CD4-positive, alpha-beta T cell treated with Interleukin-2 at 100 ng/mL for 4 hours (primary cell): ENCODE measurements around the gene QRICH1.
"Not testable (repeated sequence)": the region's sequence is repeated elsewhere in the genome, so short reads cannot be mapped to it uniquely, and the experiment has no call there.

Experiments
- DNase-seq: peaks from one replicate; pipeline ENCODE4 v3.0.0-alpha.2; 2020; ENCODE audit warnings: low spot score

Gene QRICH1

GRCh38 chr3:49017229-49017970 is 76.5 kb downstream of the QRICH1 start:
- no peak for DNase-seq

DNA sequence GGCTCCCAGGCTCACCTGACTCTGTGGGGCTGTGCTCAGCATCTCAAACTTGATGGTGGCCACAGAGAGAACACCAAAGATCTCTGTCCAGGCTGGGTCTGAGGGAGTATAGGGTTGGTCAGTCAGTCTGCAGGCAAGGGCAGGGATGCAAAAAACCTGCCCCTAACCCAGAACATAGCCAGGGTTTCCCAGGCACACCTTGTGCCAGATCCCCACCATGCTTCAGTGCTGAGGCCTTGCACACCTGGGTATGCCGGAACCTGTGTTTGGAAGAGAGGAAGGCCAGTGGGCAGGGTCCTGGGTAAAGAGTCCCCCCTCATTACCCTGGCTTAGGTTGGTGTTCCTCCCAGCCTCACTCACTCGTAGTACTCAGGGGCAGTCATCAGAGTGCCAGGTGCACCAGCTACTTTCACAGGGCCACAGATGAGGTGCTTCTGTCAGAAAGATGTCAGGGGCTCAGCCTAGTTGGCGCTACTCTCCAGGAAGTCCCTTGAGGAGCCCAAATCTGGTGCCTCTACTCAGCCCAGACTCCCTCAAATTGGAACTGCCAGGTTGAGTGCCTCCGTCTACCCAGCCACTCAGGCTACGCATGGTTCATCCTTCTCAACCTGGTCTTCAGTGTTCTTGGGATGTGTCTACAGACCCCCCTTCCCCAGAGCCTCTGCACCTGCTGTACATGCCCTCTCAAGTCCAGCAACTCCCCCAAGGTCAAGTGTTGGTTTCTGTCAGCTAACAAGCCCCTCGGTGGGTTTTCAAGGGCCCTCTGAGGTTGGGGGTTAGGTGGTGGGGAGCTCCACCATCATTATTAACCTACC is 77.2 kb downstream of the QRICH1 start:
- DNase-seq: no peak

DNA sequence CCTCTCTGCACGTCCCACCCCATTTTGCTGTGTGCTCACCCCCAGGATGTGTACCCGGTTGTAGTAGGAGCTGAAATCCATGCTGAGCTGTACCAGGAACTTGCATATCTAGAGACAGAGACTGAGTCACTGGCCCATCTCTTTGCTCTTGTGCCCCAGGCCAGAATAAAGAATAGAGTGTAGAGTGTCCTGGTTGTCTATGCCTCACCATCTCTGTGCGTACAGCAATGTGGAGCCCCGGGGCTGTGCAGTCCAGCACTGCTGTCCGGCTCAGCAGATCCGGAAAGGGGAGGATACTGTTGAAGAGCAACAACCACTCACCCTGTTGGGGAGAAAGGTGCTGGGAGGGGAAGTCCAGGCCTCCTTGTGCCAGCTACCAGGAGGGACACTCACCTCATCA is 78.1 kb downstream of the QRICH1 start:
- no peak for DNase-seq

GRCh38 chr3:49015072-49015471 is 78.8 kb downstream of the QRICH1 start:
- DNase-seq: no peak

GRCh38 chr3:49013738-49014660 is 79.9 kb downstream of the QRICH1 start:
- DNase-seq: peak; percentile 58

DNA sequence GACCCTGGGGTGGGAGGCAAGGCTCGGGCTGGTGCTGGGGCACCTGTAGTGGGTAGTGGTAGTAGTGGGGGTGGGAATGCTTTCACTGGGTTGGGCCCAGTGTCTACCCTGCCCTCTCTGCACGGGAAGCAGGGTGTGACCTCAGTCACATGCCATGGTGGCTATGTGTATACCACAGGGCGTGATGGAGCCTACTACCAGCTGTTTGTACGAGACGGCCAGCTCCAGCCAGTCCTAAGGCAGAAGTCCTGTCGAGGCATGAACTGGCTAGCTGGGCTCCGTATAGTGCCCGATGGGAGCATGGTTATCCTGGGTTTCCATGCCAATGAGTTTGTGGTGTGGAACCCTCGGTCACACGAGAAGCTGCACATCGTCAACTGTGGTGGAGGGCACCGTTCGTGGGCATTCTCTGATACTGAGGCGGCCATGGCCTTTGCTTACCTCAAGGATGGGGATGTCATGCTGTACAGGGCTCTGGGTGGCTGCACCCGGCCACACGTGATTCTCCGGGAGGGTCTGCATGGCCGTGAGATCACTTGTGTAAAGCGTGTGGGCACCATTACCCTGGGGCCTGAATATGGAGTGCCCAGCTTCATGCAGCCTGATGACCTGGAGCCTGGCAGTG is 80.6 kb downstream of the QRICH1 start:
- DNase-seq: no peak

DNA sequence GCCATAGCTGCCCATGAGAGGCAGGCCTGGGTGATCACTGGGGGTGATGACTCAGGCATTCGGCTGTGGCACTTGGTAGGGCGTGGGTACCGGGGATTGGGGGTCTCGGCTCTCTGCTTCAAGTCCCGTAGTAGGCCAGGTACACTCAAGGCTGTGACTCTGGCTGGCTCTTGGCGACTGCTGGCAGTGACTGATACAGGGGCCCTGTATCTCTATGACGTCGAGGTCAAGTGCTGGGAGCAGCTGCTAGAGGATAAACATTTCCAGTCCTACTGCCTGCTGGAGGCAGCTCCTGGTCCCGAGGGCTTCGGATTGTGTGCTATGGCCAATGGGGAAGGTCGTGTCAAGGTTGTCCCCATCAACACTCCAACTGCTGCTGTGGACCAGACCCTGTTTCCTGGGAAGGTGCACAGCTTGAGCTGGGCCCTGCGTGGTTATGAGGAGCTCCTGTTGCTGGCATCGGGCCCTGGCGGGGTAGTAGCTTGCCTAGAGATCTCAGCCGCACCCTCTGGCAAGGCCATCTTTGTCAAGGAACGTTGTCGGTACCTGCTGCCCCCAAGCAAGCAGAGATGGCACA is 81.3 kb downstream of the QRICH1 start:
- DNase-seq: no peak

- no peak for DNase-seq
Observed at GRCh38 chr3:49009396-49009795, 84.5 kb downstream of the QRICH1 start.

- not testable (repeated sequence) for DNase-seq
Observed at GRCh38 chr3:49008627-49009026, 85.2 kb downstream of the QRICH1 start.

GRCh38 chr3:49007771-49008528 is 85.9 kb downstream of the QRICH1 start:
- peak; percentile 92 for DNase-seq

GRCh38 chr3:49007068-49007770 is 86.7 kb downstream of the QRICH1 start, which contains the start of gene WDR6:
Gene WDR6 (plus strand): TSS chr3:49007391. CDS start chr3:49007432, 41 bp downstream.
- peak; percentile 98 for DNase-seq

DNA sequence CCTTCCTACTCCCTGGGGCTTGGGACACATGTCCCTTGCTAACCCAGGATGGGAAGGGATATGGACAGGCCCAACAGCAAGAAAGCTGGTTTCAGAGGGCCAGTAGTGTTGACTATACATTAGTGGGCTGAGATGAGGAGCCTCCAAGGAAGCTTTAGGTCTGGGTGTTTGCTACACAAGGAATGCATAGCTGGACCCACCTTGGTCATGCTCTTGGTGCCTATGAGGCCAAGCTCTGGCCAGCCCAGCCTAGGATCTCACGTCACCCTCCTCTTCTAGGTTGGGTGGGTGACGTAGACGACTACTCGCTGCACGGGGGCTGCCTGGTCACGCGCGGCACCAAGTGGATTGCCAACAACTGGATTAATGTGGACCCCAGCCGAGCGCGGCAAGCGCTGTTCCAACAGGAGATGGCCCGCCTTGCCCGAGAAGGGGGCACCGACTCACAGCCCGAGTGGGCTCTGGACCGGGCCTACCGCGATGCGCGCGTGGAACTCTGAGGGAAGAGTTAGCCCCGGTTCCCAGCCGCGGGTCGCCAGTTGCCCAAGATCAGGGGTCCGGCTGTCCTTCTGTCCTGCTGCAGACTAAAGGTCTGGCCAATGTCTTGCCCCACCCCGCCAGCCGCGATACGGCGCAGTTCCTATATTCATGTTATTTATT is 87.3 kb downstream of the QRICH1 start:
- DNase-seq: no peak

DNA sequence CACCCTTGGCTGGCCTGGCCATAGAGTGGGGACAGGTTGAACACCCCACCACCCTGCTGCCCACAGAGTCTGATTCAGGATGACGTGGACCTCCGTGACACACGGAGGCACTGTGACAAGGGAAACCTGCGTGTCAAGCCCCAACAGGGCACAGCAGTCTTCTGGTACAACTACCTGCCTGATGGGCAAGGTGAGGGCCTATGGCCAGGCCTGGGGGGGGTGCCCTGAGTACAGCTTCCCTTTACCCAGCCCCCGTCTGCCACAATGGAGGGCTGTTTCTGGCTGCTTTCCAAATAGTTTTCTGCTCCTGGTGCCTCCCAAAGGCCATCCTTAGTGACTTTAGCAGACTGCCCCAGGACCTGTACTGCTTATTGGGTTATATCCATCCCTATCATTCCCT is 87.9 kb downstream of the QRICH1 start:
- no peak for DNase-seq

DNA sequence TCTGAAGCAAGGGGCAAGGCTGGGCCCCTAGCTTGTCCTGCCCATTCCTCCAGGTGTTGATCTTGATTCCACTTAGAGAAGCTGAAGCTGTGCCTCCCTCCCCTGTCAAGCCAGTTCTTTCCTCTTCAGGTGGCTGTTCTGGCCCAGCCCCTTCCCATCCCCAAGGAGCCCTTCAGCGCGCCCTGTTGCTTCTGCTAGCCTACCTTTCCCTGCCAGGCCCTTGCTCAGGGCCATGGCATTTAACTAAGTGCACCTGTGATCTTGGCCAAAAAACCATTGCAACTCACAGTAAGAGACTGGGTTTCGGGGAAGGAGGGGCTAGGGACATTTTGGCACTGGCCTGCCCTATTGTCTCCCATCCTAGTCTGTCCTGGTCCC is 88.6 kb downstream of the QRICH1 start:
- no peak for DNase-seq

- no peak for DNase-seq
Observed at GRCh38 chr3:49004352-49005302, 89.2 kb downstream of the QRICH1 start.

GRCh38 chr3:49001155-49001554 is 92.7 kb downstream of the QRICH1 start:
- no peak for DNase-seq

- no peak for DNase-seq
Observed at GRCh38 chr3:48999085-48999858, 94.6 kb downstream of the QRICH1 start.
